ENCODE results near the gene HOXD8. TPM values are rescaled to one million over a fixed set of nuclear protein-coding genes. Genes with fewer than 3 reads are reported as not detected.

HOXD8 gene
- total RNA-seq, 1 donor, result 3.3 TPM

GRCh38 chr2:176147210-176147799 is 17.8 kb downstream of the HOXD8 start:
- H3K27me3 ChIP-seq (ENCODE audit: insufficient read depth, low read length), result no peaks in the 10 kb centered on the region
- peak; percentile 78 for DNase-seq (ENCODE audit: insufficient read length, low spot score, missing footprints)

GRCh38 chr2:176147800-176148496 is 18.4 kb downstream of the HOXD8 start:
- Histone ChIP-seq H3K9me3 (ENCODE audit: low read depth, low read length) (no peaks in the 10 kb centered on the region), H3K4me1 (ENCODE audit: insufficient read depth, low read length) (no peaks in the 10 kb centered on the region), H3K27me3 (ENCODE audit: insufficient read depth, low read length) (no peaks in the 10 kb centered on the region), H3K79me2 (ENCODE audit: insufficient read depth, low read length) (peaks cover 7% of the 10 kb centered on the region), H2AFZ (ENCODE audit: low read length) (no peak overlapping the region), H4K20me1 (ENCODE audit: insufficient read depth, low read length) (peaks cover 6% of the 10 kb centered on the region), H3K4me3 (ENCODE audit: insufficient read depth, low read length) (no peak overlapping the region), H3K4me2 (ENCODE audit: insufficient read depth, low read length) (no peak overlapping the region), H3K36me3 (ENCODE audit: insufficient read depth, low read length) (no peaks in the 10 kb centered on the region), H3K27ac (ENCODE audit: low read depth, low read length) (no peak overlapping the region)
- no peak for TF ChIP-seq CTCF (IDR thresholded peaks at IDR 0.05; ENCODE audit: extremely low read depth, low read depth, low read length)
- no peak for DNase-seq (ENCODE audit: insufficient read length, low spot score, missing footprints)

More at GRCh38 chr2:176147210-176147799, 17.8 kb downstream of the HOXD8 start:
- TF ChIP-seq CTCF (IDR thresholded peaks at IDR 0.05; ENCODE audit: extremely low read depth, low read depth, low read length), result no peak
- Histone ChIP-seq H3K79me2 (ENCODE audit: insufficient read depth, low read length) (peaks cover 7% of the 10 kb centered on the region), H3K4me3 (ENCODE audit: insufficient read depth, low read length) (no peak overlapping the region), H4K20me1 (ENCODE audit: insufficient read depth, low read length) (peaks cover 6% of the 10 kb centered on the region), H3K36me3 (ENCODE audit: insufficient read depth, low read length) (no peaks in the 10 kb centered on the region), H3K4me1 (ENCODE audit: insufficient read depth, low read length) (no peaks in the 10 kb centered on the region), H3K4me2 (ENCODE audit: insufficient read depth, low read length) (no peak overlapping the region), H3K27ac (ENCODE audit: low read depth, low read length) (no peak overlapping the region), H3K9me3 (ENCODE audit: low read depth, low read length) (no peaks in the 10 kb centered on the region), H2AFZ (ENCODE audit: low read length) (no peak overlapping the region)

GRCh38 chr2:176148751-176149421 is 19.4 kb downstream of the HOXD8 start:
- Histone ChIP-seq H3K36me3 (ENCODE audit: insufficient read depth, low read length) (no peaks in the 10 kb centered on the region), H3K27me3 (ENCODE audit: insufficient read depth, low read length) (no peaks in the 10 kb centered on the region)

More at GRCh38 chr2:176148751-176149421, 19.4 kb downstream of the HOXD8 start:
- Histone ChIP-seq H3K27ac (ENCODE audit: low read depth, low read length) (no peak overlapping the region), H4K20me1 (ENCODE audit: insufficient read depth, low read length) (peaks cover 6% of the 10 kb centered on the region), H3K9me3 (ENCODE audit: low read depth, low read length) (no peaks in the 10 kb centered on the region), H3K4me2 (ENCODE audit: insufficient read depth, low read length) (no peak overlapping the region), H3K4me3 (ENCODE audit: insufficient read depth, low read length) (no peak overlapping the region), H2AFZ (ENCODE audit: low read length) (no peak overlapping the region), H3K79me2 (ENCODE audit: insufficient read depth, low read length) (peaks cover 2% of the 10 kb centered on the region), H3K4me1 (ENCODE audit: insufficient read depth, low read length) (no peaks in the 10 kb centered on the region)
- peak; percentile 81 for DNase-seq (ENCODE audit: insufficient read length, low spot score, missing footprints)
- TF ChIP-seq CTCF (IDR thresholded peaks at IDR 0.05; ENCODE audit: extremely low read depth, low read depth, low read length), result no peak
